ENCODE results near the gene SMG6.
A peak's percentile ranks its signal among the peaks of the same experiment; 100 is the strongest.
"Not testable (repeated sequence)": the region's sequence is repeated elsewhere in the genome, so short reads cannot be mapped to it uniquely, and the experiment has no call there.

Gene SMG6

GRCh38 chr17:2303204-2304188, at the start of gene SMG6, which contains the start of gene SRR:
TSS of gene SMG6 (minus strand) at chr17:2303785. CDS start at chr17:2303720, 65 bp downstream.
TSS of gene SRR (plus strand) at chr17:2303950. CDS start at chr17:2315561, 11,611 bp downstream.
- DNase-seq = peak; percentile 96

- no peak for DNase-seq
These were observed 47.7 kb upstream of the SMG6 start for GRCh38 chr17:2351269-2351668.

DNA sequence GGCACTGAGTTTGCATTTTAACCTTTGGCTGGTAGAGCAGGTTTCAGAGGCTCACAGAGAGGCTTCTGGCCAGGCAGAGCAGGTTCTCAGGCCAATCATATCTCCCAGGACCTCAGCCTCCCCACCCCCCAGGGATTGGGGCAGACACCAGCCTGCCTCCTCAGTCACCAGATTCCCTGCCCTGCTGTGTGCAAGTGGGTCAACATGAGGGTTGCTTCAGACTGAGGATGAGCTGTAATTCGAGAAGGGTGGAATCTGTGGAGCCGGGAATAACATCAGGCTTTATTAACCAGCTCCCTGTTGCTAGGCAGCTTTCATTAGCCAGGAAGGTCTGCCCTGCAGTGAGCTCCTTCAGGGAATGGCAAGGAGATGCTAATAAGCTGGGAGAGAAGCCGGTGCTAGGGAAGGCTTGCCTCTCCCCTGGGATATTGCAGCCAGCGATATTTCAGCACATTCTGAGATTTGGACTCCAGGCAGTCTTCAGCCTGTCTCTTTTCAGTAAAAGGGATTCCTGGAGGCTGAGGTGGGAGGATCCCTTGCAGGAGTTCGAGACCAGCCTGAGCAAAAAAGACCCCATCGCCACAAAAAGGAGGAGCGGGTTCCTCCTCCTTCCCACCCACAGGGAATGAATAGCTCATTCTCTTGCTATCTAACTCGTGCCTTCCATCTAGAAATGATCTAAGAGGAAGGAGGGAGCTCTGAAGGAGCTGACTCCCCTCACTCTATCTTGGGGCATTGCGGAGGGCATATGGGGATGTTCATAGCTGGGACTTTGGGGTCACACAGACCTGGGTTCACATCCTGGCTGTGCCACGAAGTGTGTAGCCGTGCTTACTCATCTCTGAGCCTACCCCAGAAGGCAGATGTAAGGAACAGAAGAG, 44.5 kb upstream of the SMG6 start:
- DNase-seq = no peak

- no peak for DNase-seq
These were observed 42.9 kb upstream of the SMG6 start for GRCh38 chr17:2346475-2346874.

GRCh38 chr17:2344528-2344927, 40.9 kb upstream of the SMG6 start:
- DNase-seq = no peak

DNA sequence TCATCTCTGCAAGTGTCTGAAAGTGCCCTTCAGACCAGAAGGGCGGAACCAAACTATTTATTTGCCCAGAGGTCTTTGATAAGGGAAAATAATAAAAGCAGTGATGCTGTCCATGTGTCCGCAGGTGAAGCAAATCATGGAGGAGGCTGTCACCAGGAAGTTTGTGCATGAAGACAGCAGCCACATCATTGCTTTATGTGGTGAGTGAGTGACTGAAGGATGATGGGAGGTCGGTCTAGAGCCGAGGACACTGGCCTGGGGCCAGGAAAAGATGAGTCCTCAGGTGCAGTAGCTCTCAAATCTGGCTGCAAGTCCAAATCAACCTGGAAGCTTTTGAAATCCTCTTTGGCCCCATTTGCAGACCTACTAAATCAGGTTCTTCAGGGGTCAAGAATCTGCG, 39.8 kb upstream of the SMG6 start:
- DNase-seq = no peak

DNA sequence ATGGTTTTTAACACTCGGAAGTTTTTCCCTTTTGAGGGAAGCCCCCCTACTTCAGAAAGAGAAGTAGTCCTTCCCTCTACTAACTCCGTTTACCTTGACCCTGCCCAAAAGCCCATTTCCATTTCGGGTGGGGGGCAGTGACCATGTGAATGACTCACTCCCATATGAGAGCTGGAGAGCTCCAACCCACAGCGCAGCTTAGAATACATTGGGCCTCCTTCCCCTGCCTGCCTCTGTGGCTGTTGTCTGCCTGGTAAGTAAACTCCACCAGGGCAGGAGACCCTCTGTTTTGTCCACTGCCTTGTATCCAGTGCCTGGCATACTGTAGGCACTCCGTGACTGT, 34.7 kb upstream of the SMG6 start:
- peak; percentile 29 for DNase-seq

DNA sequence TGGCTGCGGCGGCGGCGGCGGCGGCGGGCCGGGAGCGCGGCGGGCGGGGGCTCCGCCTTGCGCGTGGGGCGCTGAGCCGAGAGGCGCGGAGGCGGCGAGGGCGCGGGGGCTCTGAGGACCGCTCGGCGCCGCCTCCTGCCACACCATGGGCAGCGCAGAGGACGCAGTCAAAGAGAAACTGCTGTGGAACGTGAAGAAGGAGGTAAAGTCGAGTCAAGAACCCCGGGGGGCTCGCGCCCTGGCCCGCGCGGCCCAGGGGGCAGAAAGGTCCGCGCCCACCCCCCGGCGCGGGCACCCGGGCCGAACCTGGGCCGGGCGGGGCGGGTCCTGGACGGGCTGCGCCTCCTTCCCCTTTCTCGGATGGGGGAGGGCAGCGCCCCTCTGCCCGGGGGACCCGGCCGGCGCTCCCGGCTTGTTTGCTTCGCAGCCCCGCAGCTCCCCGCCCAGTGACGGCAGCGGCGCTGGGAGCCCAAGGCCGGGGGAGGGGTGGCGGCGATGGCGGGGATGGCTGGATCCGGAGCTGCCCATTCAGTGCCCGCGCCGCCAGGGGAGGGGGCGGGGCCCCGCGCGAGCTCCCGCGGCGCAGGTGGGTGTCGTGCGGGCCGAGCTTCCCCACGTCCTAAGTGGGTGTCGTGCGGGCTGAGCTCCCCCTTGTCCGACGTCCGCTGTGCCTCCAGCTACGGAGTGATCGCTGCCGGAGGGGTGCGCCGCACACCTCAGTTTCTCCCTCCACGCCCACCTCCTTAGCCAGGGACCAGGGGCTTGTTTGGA, 34.1 kb upstream of the SMG6 start:
- peak; percentile 83 for DNase-seq

DNA sequence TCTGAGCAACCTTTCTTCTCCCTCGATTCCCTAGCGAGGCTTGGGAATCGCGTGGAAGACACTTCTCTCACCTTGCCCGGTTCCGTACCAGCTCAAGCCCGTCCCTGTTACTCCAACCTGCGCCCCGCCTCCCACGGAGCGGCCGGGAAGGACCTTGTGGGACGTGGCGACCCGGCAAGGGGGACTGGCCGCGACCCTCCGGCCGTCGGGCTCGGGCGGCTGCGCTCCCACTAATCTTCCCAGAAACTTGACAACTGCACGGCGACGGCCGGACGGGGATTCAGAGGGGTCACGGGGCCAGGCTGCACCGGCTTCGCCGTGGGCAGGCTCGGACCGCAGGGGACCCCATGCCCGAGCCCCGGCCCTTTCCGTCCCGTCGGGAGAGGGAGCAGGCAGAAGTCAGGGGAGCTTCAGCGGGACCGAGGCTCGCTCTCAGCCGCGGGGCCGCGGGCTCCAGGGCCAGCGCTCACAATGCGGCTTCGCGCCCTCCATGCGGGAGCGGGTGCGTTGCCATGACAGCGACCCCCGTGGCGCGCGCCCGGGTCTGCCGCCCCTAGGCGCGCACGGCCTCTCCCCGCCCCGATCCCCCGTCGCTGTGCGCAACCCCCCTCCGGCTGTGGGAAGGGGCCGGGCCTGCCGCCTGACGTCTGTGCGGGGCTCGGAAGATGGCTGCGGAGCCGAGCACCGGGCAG, 33.4 kb upstream of the SMG6 start, which contains the start of gene SGSM2:
Gene SGSM2 (plus strand): TSS at position 650 of the 692 bp plus-strand sequence. CDS start 188 bp downstream, outside the sequence.
- DNase-seq = peak; percentile 87

GRCh38 chr17:2336215-2336851, 32.7 kb upstream of the SMG6 start, which contains the start of gene TSR1:
TSS of gene TSR1 (minus strand) at chr17:2336457. CDS start at chr17:2336427, 30 bp downstream.
- peak; percentile 97 for DNase-seq

DNA sequence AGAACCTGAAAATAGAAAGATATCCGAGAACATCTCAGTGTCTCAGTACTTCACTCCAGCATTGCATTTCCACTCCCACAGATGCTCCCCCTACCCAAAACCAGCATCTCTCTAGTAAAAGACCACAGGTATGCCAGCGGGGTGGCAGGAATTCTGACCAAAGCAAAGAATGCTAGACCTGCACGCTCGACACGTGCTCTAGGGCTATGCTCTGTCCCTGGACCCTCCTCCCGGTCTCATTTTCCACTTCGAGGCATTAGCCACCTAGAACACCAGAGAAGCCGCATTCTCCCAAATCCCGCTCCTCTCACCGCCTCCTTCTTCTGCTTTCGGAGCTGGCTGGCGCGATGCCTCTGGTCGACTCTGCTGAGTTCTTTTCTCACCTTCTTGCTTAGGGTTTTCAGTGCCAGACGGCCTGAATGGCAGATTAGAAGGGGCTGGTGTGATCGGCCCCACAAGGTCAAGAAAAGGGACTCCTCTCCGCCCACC, 32.2 kb upstream of the SMG6 start:
- DNase-seq = peak; percentile 30

- no peak for DNase-seq
These were observed 27.7 kb upstream of the SMG6 start for GRCh38 chr17:2331303-2331702.

- no peak for DNase-seq
These were observed 20.2 kb upstream of the SMG6 start for GRCh38 chr17:2323629-2324314.

GRCh38 chr17:2321399-2321798, 17.8 kb upstream of the SMG6 start:
- DNase-seq = no peak

- no peak for DNase-seq
These were observed 15.5 kb upstream of the SMG6 start for GRCh38 chr17:2319051-2319450.

GRCh38 chr17:2317796-2318195, 14.2 kb upstream of the SMG6 start:
- DNase-seq = no peak

DNA sequence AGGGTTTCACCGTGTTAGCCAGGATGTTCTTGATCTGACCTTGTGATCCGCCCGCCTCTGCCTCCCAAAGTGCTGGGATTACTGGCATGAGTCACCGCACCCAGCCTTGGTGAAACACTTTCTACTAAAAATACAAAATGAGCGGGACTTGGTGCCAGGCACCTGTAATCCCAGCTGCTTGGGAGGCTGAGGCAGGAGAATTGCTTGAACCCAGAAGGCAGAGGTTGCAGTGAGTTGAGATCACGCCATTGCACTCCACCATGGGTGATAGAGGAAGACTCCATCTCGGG, 13.3 kb upstream of the SMG6 start:
- not testable (repeated sequence) for DNase-seq

DNA sequence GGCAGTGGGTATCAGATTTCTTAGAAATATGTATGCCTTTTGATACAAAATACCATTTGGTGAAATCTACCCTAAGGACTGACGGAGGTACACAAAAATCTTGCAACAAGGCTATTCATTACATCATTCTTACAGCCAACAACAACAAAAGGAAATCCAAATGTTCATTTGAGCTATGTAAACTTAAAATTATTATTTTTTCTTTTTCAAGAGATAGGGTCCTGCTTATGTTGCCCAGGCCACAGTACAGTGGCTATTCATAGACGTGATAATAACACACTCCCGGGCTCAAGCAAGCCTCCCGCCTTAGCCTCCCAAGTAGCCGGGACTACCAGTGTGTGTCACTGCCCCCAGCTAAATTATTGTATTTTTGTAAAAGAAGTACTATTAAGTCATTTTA, 9.2 kb upstream of the SMG6 start:
- no peak for DNase-seq

GRCh38 chr17:2309338-2310154, 6.0 kb upstream of the SMG6 start:
- DNase-seq = no peak

DNA sequence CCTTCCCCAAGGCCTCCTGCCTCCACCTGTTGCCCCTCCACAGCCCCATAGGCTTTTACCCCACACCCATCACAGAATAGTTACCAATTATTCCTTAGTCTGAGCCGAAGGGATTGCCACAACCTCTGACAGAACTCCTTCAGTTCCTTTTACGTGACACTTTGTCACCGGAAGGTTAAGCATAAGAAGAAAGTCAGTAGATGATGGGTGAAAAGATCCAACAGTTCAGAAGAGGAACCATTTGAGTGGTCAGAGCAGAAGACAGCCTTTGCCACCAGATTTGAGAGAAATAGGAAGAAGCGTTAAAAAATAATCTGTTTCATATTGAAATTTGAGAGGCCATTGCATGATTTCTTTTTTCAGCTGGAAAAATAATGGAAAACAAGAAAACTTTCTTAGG, 1.3 kb upstream of the SMG6 start:
- DNase-seq = no peak
